HG02981 (cell line): ENCODE data around the gene DDC.
"Not testable (repeated sequence)": the region's sequence is repeated elsewhere in the genome, so short reads cannot be mapped to it uniquely, and the experiment has no call there.

ENCODE experiments used
- ATAC-seq: cut with Tn5 transposase; IDR thresholded peaks from one replicate; pipeline ENCODE4 v1.9.1; 2021; ENCODE audit warnings: mild to moderate bottlenecking, moderate library complexity; ENCODE audit not compliant: unreplicated experiment

Gene DDC

DNA sequence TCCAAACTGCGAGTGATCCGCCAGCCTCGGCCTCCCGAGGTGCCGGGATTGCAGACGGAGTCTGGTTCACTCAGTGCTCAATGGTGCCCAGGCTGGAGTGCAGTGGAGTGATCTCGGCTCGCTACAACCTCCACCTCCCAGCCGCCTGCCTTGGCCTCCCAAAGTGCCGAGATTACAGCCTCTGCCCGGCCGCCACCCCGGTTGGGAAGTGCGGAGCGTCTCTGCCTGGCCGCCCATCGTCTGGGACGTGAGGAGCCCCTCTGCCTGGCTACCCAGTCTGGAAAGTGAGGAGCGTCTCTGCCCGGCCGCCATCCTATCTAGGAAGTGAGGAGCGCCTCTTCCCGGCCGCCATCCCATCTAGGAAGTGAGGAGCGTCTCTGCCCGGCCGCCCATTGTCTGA, 106.0 kb downstream of the DDC start:
- not testable (repeated sequence) for ATAC-seq

DNA sequence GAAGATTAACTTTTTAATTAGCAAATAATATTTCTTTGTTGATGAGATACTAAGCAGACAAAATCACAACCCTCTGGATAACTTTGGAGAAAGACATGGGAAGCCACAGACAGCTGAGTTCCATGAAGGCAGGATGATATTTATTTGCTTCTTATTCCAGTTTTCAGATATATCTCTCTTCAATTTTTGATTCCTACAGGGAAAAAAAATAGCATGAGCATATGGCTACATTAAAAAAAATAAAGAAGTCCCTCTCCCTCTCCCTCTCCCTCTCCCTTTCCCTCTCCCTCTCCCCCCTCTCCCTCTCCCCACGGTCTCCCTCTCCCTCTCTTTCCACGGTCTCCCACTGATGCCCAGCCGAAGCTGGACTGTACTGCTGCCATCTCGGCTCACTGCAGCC, 106.6 kb downstream of the DDC start:
- ATAC-seq: not testable (repeated sequence)

DNA sequence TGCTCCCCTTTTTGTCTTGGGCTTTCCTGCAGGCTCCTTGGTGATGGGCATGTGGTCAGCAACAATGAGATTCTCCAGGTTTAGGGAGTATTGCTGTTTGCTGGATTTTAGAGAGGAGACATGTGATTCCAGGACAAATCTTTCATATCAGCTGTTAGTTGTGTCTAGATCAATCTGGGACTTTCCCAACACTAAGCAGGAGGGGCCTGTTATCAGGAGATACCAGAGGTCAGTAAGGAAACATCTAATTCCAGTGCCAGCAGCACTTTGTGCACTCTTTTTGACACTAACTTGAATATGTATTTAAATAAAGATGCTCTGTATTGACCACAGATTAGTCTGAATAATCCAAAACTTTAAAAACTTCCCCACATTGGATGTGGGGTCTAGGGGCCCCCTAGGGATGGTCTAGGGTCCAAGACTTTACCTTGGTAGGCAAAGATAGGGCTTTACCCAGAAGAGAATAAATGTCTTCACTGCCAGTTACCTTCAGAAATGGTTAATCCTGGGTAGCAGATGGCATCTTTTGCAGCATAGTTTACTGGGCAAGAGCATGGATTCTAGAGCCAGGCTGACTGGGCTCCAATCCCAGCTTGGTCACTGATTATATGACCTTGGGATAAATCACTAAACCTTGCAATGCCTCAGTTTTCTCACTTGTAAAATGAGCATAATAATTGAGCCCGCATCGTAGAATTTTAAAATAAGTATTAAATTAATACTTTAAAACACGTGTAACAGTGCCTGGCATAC, 108.7 kb downstream of the DDC start:
- ATAC-seq: no peak

DNA sequence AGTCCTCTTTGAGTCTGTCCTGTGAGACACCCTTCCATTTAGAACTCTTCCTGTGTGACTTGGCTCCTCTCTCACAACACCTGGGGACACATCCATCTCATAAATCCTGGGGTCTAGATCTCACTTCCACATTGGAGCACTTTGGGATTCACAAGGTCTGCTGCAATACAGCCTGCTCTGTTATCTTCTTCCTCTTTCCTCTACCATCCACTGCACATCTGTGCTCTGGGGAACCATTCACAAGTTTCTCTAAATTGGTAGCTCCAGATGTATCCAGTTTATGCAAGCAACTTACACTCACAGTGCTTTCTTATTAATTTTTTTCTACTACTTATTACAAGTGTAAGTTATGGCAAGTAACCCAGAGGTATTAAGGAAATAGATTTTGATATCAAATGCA, 109.5 kb downstream of the DDC start:
- no peak for ATAC-seq

DNA sequence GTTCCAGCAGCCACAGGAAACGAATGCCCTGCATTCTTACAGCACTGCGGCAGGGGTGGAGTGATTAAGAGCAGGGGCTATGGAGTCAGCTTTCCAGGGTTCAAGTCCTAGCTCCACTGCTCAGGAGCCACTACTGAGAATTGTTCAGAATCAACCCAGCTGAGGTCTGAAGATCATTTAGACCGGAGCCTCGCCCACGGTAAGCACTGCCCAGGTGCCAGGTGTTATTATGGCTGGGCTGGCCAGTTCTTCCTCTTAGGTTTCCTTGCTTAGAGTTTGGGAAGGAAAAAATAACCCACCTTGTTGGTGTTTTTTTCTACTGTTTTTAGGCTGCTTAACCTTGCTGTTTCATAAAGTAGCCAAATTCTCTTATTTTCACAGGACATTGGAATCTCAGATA, 110.2 kb downstream of the DDC start:
- ATAC-seq: no peak

DNA sequence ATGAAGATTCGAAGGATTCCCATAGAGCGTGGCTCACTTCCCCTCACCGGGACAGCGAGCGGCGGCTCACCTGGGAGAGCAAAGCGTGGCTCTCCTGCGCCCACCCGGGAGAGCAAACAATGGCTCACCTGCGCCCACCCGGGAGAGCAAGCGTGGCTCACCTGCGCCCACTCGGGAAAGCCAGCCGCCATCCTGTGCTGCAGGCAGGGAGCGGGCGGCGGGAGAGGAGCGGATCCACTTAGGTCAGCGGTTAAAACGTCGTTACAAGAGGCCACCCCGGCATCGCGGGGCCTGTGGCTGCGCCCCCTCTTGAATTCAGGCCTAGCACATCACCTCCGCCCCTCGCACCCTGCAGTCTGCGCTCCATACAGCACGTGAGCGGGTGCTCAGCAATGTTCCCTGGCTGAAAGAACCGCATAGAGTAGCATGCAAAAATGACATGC, 114.6 kb downstream of the DDC start:
- peak; percentile 1 for ATAC-seq

DNA sequence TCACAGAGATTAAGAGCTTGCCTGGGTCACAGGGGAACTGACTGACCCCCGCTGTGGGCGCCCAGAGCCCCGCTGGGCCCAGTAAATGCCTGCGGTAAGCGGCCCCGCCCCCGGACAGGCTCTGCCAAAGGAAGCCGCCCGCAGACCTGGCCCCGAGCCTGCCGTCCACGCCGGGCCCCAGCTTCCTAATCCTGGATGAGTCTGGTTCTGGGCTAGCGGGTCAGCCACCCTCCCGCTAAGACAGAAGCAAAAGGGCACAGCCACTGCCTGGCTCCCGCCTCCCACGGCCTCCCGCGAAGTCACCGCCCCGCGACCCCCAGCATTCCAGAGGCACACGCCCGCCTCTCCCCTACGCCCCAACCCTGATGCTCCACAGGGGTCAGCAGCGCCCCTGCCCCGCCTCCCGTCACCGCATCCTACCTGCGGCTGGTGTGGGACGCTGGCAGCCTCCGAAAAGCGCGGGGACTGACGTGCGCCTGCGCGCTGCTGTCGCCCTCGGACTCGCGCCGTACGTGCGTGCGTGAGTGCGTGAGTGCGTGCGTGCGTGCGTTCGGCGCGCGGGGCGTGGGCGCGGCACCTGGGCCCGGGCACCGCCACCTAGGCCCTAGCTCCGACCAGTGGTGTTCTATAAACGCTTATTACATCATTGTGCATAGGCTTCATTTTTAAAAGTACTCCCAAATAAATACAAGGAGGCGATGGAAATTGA, 115.2 kb downstream of the DDC start, which contains the start of gene FIGNL1:
TSS of gene FIGNL1 (minus strand) at position 470 of the 709 bp plus-strand sequence. CDS start 3,063 bp downstream, outside the sequence.
- ATAC-seq: peak; percentile 85

DNA sequence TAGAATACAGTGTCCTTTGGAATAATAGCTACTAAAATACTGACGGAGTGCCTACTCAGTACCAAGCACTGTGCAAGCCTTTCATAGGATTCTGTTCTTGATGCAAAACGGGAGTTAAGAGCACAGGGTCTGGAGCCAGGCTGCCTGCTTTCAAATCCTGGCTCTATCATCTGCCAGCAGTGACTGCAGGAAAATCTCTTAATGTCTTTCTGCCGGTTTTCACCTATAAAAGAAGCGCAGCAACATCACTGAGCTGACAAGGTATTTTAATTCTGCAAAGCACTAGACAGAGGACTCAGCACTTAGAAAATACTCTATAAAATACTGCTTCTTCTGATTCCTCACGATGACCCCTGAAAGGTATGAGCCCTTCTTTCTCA, 115.7 kb downstream of the DDC start:
- ATAC-seq: no peak

DNA sequence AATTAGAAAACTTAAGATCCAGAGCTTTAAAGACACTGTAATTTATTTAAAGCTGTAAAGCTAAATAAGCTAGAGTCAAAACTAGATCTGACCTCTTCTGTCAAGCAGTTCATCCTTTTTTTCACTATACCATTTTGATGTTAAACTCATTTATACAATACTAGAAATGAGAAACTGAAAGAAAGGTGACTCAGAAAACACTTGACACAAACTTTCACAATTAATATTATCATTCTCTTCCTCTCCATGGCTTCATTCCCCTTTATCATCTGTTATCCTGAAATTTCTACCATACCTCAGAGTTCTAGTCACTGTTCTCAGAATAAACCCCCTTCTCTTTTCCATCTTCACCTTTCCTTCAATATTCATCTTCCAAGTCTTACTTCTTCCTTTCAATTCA, 116.4 kb downstream of the DDC start:
- ATAC-seq: peak; percentile 37

DNA sequence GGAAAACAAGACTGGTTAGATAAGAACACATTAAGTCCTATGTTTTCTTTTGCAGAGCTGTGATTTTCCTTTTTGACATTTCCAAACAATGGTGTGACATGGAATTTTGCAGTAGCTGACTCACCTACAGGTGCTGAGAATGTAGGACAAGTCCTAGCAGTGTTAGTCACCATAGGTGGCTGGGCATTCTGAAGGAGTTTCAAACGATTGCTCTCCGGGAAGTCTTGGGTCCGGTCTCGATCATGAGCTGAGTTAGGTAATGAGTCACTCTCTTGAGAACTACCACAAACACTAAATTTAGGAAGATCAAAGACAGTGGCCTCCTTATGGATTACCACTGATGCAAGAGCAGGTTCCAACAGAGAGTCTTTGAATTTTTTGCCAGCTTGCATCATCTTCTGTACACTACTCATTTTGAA, 118.7 kb downstream of the DDC start:
- no peak for ATAC-seq

DNA sequence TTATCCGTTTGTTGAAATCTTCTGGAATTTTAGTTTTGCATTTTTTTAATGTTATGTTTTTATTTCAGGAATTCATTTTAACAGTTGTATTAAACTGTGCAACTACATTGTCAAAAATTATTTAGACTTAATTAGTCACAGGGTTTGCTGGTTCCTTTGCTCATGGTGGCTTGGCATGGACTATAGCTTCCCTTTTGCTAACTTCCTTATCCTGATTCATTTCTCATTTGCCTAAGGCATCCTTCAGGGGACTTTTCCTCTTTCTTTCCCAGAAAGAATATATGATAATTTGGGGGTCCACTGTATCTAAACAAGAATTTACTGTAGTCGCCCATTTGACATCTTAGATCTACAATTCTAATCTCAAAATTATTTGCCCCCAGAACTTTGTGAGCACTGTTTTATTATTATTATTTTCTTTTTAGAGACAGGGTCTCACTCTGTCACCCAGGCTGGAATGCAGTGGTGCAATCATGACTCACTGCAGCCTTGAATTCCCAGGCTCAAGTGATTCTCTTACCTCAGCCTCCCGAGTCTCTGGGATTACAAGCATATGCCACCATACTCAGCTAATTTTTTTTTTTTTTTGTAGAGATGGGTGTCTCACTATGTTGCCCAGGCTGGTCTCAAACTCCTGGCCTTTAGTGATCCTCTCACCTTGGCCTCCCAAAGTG, 128.9 kb downstream of the DDC start:
- ATAC-seq: no peak

DNA sequence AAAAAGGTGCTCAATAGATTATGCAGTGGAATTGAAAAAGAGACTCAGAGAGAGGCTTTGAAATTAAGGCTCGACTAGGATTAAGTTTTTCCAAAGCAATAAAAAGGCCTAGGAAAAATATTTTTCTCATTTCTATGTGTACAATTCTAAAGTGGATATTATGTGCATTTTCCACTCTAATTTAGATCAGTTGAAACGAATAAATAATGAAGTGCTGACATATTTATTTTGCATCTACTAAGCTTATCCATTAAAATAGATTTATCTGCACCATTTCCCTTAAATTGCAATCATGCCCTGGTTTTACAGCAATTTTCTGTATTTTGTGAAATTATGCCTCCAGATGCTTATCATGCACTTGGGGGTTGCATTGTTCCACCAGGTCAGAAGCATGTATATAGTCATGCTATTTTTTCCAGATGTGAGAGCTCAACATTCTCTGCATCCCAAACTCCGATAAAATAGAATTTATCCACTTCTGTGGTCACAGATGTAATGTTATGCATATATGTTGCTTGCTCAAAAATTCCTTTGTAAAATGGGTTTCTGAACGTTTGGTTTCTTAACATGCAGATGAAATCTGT, 133.4 kb downstream of the DDC start:
- ATAC-seq: no peak

DNA sequence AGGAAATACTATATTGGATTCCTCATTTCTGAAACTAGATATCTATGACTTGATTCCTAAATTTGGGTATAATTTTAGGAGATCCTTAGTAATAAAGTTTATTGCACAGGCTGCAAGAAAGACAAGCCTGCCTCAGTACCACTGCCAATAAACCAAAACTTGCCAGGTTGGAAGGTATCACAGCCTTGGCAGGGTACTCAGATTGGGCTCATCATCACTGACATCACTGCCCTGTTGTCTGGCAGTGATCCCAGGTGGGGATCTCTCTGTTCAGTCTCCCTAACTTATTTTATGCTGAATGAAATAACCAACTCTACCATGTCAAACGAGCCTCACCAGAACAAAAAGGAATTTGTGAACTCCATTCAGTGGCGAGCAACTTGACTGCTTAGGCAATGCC, 133.9 kb downstream of the DDC start:
- no peak for ATAC-seq

DNA sequence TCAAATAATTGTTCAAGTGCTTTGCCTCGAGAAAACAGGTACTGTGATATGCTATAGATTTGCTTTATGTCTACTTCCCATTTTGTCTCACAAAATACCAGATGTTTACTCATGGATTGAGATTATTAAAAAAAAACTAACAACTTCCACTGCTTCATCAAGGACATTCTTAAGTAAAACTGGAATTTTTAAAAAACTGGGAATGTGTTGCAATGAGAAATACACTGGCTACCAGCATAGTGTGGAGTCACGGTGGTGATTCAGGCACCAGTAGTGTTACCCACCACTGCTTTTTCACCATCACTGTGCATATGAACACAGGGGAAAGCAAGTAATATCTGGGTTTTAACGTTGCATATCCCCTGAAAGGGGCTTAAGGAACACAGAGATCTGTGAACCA, 136.3 kb downstream of the DDC start:
- ATAC-seq: no peak

DNA sequence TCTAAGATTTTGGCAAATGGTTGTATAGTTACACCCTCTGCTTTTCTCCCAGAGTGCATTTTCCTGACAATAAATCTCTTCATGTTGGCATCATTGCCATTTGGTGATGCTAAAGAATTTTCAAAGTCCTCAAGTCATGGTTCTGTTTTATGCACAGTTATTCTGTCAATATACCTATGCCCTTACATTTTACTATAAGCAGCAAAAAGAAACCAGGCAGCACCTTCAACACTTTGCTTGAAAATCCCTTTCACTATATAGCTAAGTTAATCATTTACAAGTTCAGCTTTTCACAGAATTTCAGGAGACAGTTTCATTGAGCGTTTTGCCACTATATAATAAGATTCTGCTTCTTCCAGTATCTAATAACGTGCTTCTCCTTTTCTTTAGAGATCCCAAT, 137.7 kb downstream of the DDC start:
- ATAC-seq: no peak

DNA sequence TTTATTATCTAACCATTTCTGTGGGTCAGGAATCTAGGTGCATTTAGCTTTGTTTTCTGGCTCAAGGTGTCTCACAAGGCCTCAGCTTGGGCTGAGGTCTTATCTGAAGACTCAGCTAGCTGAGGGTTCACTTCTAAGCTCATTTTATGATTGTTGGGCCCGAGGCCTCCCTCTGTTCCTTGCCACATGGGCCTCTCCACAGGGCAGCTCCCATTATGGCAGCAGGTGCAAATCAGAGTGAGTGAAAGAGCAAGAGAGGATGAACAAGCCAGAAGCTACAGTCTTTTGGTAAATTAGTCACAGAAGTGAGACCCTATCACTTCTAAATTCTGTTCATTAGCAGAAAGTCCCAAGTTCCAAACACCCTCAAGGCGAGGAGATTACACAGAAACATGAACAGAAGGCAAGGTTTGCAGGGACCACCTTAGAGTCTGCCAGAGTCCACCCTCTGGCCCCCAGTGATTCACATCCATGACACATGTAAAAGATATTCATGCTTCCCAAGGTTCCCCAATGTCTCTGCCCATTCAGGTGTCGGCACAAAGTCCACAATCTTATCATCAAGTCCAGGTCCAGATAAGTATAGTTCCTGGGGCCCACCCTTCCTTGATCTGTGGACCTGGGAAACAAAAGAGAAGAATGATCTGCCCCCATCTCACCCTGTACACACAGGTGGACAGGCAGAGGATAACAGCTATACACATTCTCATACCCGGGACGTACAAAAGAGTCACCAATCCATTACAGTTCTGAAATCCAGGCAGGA, 138.7 kb downstream of the DDC start:
- ATAC-seq: no peak

DNA sequence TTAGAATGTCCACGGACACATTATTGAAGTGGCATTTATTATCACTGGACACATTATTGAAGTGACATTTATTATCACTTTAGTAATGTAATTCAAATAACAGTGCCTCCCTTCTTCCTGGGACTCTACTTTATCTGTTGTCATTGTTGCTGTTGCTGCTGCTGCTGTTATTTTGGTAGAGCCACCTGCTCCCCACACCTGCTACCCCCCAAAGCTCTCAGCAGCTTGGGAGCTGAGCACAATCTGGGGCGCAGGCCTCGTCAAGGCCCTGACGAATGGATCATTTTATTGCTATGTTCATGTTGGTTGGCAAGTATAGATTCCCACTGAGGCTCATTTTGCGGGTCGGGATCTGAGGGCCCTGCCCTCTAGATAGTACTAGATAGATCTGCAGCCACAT, 139.9 kb downstream of the DDC start:
- ATAC-seq: no peak

DNA sequence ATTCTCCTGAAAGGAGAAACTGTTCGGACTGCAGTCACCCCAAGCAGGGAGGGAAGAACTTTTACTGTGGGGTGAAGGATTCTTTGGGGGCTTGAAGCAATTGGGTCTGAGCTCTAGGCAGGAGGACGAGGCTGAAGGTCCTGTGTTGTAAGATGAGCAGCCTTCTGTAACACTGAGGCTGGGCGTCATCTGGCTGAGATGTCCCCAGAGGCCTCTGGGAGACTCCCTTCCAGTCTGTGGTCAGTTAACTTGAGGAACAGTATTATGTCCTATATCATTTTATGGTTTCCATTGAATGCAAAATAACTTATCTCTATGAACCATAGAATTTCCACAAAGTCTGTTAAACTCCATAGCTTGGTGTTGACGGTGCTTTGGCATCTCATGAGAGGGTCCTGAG, 141.3 kb downstream of the DDC start:
- no peak for ATAC-seq

DNA sequence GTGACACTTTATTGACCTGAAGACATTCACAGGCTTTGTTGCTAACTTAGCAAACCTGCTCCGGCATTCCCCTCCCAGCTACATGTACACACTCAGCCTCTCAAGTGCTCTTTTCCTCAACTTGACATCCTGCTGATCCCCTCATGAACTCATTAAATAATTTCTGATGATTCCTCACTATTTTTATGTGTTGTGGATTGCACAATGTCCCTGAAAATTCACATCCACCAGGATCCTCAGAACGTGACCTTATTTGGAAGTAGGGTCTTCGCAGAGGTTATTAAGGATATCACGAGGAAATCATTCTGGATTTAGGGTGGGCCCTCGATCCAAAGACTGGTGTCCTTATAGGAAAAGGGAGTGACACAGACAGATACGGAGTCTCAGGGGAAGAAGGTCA, 142.3 kb downstream of the DDC start:
- no peak for ATAC-seq

DNA sequence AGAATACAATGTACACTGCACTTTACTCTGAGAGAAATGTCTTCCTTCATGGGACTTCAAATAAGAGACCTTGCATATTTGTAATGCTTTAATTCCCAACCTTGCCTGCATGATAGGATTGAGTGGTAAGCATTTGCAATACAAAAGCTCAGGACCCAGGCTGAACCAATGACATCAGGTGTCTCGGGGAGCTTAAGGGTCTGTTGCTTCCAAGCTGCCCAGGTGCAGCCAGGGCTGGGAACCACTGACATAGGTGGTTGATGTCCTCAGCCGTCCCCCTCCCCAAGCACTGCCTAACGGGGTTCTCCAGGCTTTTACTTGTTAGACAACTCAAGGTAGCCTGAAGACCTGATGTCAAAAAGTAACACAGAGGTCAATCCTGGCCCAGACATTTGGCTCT, 144.2 kb downstream of the DDC start:
- no peak for ATAC-seq
